ENCODE results near the gene RNF14. TPM values are rescaled to one million over a fixed set of nuclear protein-coding genes. Genes with fewer than 3 reads are reported as not detected.
A peak's percentile ranks its signal among the peaks of the same experiment; 100 is the strongest.

RNF14 gene
- total RNA-seq, 2 donors from 2014 or later: 59.7 to 74.6 TPM

GRCh38 chr5:142012792-142013388, 44.0 kb downstream of the RNF14 start, which contains the start of gene GNPDA1:
Gene GNPDA1 (minus strand): TSS chr5:142013027. CDS start chr5:142012035, 992 bp downstream.
- no peaks in the 10 kb centered on the region for H3K9me3 ChIP-seq
- H3K27me3 ChIP-seq: no peaks in the 10 kb centered on the region
- peaks cover 0 to 18% of the 10 kb centered on the region in 2 donors for H3K4me1 ChIP-seq
- no peak for TF ChIP-seq CTCF (IDR thresholded peaks at IDR 0.05)
- peak; percentile 86 for DNase-seq (ENCODE audit: low spot score)
- no peaks in the 10 kb centered on the region for H3K36me3 ChIP-seq
- peak within 1 kb of the TSS; percentile 77 to 81 for H3K4me3 ChIP-seq
- H3K27ac ChIP-seq: peak within 1 kb of the TSS; percentile 86 to 94

GRCh38 chr5:142013734-142014521, 45.0 kb downstream of the RNF14 start:
- Histone ChIP-seq H3K27ac (peak overlapping the region; percentile 86 to 94), H3K4me1 (peaks cover 0 to 18% of the 10 kb centered on the region in 2 donors), H3K9me3 (no peaks in the 10 kb centered on the region), H3K4me3 (no peak overlapping the region), H3K27me3 (no peaks in the 10 kb centered on the region), H3K36me3 (no peaks in the 10 kb centered on the region)
- TF ChIP-seq CTCF (IDR thresholded peaks at IDR 0.05): no peak
- DNase-seq (ENCODE audit: low spot score): peak; percentile 82

- H3K27me3 ChIP-seq: no peaks in the 10 kb centered on the region
- no peak overlapping the region for H3K27ac ChIP-seq
- H3K4me1 ChIP-seq: peaks cover 0 to 18% of the 10 kb centered on the region in 2 donors
- H3K36me3 ChIP-seq: no peaks in the 10 kb centered on the region
- DNase-seq (ENCODE audit: low spot score): no peak
- H3K9me3 ChIP-seq: no peaks in the 10 kb centered on the region
- no peak overlapping the region for H3K4me3 ChIP-seq
- TF ChIP-seq CTCF (IDR thresholded peaks at IDR 0.05): peak; percentile 25 to 69
These were observed 46.1 kb downstream of the RNF14 start for GRCh38 chr5:142014911-142015584.

GRCh38 chr5:142015781-142016533, 47.1 kb downstream of the RNF14 start:
- no peak for DNase-seq (ENCODE audit: low spot score)
- Histone ChIP-seq H3K9me3 (no peaks in the 10 kb centered on the region), H3K27me3 (no peaks in the 10 kb centered on the region), H3K4me1 (peaks cover 0 to 18% of the 10 kb centered on the region in 2 donors), H3K27ac (peak overlapping the region in 1 of 2 donors; percentile 19), H3K36me3 (no peaks in the 10 kb centered on the region), H3K4me3 (no peak overlapping the region)
- TF ChIP-seq CTCF (IDR thresholded peaks at IDR 0.05): no peak

GRCh38 chr5:142016556-142016955, 47.7 kb downstream of the RNF14 start:
- no peak for DNase-seq (ENCODE audit: low spot score)
- no peak for TF ChIP-seq CTCF (IDR thresholded peaks at IDR 0.05)
- H3K27ac ChIP-seq: peak overlapping the region in 1 of 2 donors; percentile 19

More at GRCh38 chr5:142016556-142016955, 47.7 kb downstream of the RNF14 start:
- H3K9me3 ChIP-seq: no peaks in the 10 kb centered on the region
- H3K4me3 ChIP-seq: no peak overlapping the region
- H3K36me3 ChIP-seq: no peaks in the 10 kb centered on the region
- peaks cover 0 to 18% of the 10 kb centered on the region in 2 donors for H3K4me1 ChIP-seq
- H3K27me3 ChIP-seq: no peaks in the 10 kb centered on the region

Data from right atrium auricular region (tissue), 2 donors.